Ascending aorta (tissue), 2 donors: ENCODE measurements around the gene ATAD3A. TPM values are rescaled to one million over a fixed set of nuclear protein-coding genes. Genes with fewer than 3 reads are reported as not detected.

Experiments used
- DNase-seq, 2 donors: peaks; one replicate each; pipeline ENCODE4 v3.0.0-alpha.2; 2019; ENCODE audit warnings: low spot score in 2 of 2
- H3K27ac ChIP-seq, 2 donors: fragments of 200-600 bp; sonication (generic); one replicate each; pipeline ENCODE4 v1.5.1; 2016 to 2017; ENCODE audit warnings: mild to moderate bottlenecking in 1 of 2
- H3K27me3 ChIP-seq: fragments of 200-600 bp; sonication (generic); one replicate; pipeline ENCODE4 v1.5.1; 2017
- H3K36me3 ChIP-seq, 2 donors: fragments of 200-600 bp; sonication (generic); one replicate each; pipeline ENCODE4 v1.5.1; 2016
- H3K4me1 ChIP-seq, 2 donors: fragments of 200-600 bp; sonication (generic); one replicate each; pipeline ENCODE4 v1.5.1; 2016 to 2017; ENCODE audit warnings: mild to moderate bottlenecking in 1 of 2
- H3K4me3 ChIP-seq, 2 donors: fragments of 200-600 bp; sonication (generic); one replicate each; pipeline ENCODE4 v1.5.1; 2016 to 2017; ENCODE audit warnings: mild to moderate bottlenecking in 1 of 2
- H3K9me3 ChIP-seq, 2 donors: fragments of 200-600 bp; sonication (generic); one replicate each; pipeline ENCODE4 v1.5.1; 2016
- CTCF ChIP-seq, 3 experiments: fragments of 200-600 bp in 2 of 3; fragments of 450-650 bp in 1 of 3; sonication (generic) in 2 of 3; IDR thresholded peaks; one replicate each; pipeline ENCODE4 v1.5.1; 2016 to 2019; ENCODE audit warnings: antibody characterized with exemption in 3 of 3, mild to moderate bottlenecking in 1 of 3, moderate library complexity in 1 of 3
- intact Hi-C: fragments of 100-400 bp; cut with DNase I; formaldehyde crosslinking; loops from one replicate; pipeline ENCODE4 v1.15.1; 2023
- total RNA-seq: library from RNA; depleted of rRNA; stranded (reverse); fragments of >200 nt; gene quantifications from one replicate; pipeline ENCODE4 v1.1.0, GENCODE V29; 2016

Gene ATAD3A
- total RNA-seq, 1 donor from 2014 or later = 46.3 TPM

DNA sequence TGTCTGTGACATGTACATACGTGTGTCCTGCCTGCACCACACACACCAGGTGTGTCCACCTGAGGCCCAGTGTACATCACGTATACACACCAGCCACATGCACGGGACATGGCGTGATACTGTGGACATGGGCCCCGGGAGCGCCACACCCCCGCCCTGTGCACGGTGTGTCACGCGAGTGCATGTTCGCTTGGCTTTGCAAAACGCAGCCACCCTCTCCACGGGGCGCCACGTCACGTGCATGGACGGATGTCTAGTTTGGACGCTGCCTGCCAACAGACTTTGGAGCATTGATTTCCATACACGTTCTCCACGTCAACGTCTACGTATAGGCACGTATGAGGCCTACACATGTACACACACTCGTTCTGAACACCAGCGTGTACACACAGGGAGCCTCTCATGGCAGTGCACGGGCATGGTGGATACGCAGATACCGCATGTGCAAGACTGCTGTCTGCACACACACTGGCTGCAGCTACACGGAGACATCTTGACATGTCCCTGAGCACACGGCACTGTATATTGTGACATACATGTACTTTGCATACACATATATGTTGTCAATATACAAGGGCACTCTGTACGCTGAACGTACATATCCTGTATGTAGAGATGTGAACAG, 25.8 kb downstream of the ATAD3A start:
- Histone ChIP-seq H3K36me3 (peaks cover 3 to 13% of the 10 kb centered on the region in 2 donors), H3K4me1 (peaks cover 3 to 14% of the 10 kb centered on the region in 2 donors), H3K27me3 (no peaks in the 10 kb centered on the region), H3K9me3 (no peaks in the 10 kb centered on the region), H3K27ac (no peak overlapping the region), H3K4me3 (no peak overlapping the region)
- DNase-seq = no peak
- no peak for TF ChIP-seq CTCF (IDR thresholded peaks at IDR 0.05)
- intact Hi-C loops = no loop called here

DNA sequence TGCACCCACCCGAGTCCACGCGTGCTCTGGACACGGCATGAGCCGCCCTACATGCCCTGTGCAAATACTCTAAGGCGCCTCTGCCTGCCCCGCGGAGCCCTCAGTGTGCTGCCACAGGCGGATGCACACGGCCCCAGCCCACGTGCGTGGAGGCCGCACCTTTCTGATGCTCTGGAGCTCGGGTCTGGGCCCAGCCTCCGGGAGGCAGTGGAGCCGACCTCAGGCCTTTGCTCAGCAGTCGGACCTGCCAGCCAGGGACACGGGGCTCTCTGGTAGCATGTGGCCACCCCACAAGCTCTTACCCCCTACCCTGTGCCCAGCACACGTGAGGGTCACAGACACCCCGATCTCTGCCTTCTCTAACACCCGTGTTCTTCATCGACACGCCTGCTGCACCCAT, 26.4 kb downstream of the ATAD3A start:
- DNase-seq = no peak
- Histone ChIP-seq H3K27ac (no peak overlapping the region), H3K4me1 (peaks cover 3 to 14% of the 10 kb centered on the region in 2 donors), H3K36me3 (peaks cover 3 to 17% of the 10 kb centered on the region in 2 donors), H3K27me3 (no peaks in the 10 kb centered on the region), H3K4me3 (no peak overlapping the region), H3K9me3 (no peaks in the 10 kb centered on the region)
- intact Hi-C loops = no loop called here
- no peak for TF ChIP-seq CTCF (IDR thresholded peaks at IDR 0.05)

DNA sequence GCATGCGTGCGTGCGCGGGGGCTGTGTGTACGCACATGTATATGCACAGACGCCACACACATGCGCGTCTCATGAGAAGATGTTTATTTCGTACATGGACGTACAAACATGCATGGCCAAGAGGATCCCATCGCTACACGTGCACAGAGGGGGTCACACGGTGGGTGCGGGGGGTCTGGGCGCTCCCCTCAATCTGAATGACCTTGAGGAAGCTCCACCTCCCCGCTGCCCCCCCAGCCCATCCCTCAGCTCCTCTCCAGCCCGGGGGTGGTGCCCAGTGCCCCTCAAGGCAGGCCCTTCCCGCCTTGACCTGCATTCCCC, 27.0 kb downstream of the ATAD3A start:
- peak overlapping the region in 1 of 2 donors; percentile 77 for H3K27ac ChIP-seq
- no peak for DNase-seq
- TF ChIP-seq CTCF (IDR thresholded peaks at IDR 0.05) = no peak
- no peaks in the 10 kb centered on the region for H3K27me3 ChIP-seq
- H3K36me3 ChIP-seq = peaks cover 3 to 17% of the 10 kb centered on the region in 2 donors
- peaks cover 3 to 14% of the 10 kb centered on the region in 2 donors for H3K4me1 ChIP-seq
- peak overlapping the region in 1 of 2 donors; percentile 91 for H3K4me3 ChIP-seq
- intact Hi-C loops = no loop called here
- H3K9me3 ChIP-seq = no peaks in the 10 kb centered on the region

DNA sequence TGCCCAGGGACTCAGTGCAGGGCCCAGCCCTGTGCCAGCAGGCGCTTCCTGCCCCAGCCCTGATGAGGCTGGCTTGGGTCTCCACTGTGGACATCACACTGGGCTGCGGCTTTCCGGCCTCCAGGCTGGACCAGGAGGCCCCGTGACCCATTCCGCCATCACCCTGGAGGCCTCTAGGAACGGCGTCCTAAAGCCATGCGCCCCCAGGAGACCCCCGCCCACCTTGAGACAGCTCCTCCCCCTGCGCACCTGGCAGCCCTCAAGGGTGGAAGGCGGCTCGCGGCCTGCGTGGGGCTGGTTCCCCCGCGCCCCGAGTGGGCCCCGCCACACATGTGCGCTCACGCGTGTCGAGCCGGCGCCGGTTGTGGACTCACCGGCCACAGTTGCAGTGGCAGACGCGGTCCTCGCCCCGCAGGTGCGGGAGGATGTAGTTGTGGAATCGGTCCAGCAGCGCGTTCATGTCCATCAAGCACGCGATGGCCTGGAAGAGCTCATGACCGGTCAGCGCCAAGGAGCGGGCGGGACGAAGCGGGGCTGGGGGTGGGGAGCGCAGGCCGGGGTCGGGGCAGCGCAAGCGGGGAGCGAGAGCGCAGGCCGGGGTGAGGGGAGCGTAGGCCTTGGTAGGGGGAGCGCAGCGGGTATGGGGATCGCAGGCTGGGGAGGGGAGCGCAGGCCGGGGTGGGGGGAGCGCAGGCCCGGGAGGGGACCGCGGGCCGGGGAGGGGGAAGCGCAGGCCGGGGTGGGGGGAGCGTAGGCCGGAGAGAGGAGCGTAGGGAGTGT, 27.5 kb downstream of the ATAD3A start:
- TF ChIP-seq CTCF (IDR thresholded peaks at IDR 0.05) = no peak
- no peaks in the 10 kb centered on the region for H3K9me3 ChIP-seq
- H3K36me3 ChIP-seq = peaks cover 3 to 17% of the 10 kb centered on the region in 2 donors
- no peaks in the 10 kb centered on the region for H3K27me3 ChIP-seq
- H3K27ac ChIP-seq = peak overlapping the region; percentile 75 to 77
- H3K4me3 ChIP-seq = peak overlapping the region; percentile 87 to 91
- no peak for DNase-seq
- H3K4me1 ChIP-seq = peaks cover 3 to 14% of the 10 kb centered on the region in 2 donors
- intact Hi-C loops = no loop called here

- Histone ChIP-seq H3K27me3 (no peaks in the 10 kb centered on the region), H3K36me3 (peaks cover 3 to 17% of the 10 kb centered on the region in 2 donors), H3K4me1 (peaks cover 3 to 14% of the 10 kb centered on the region in 2 donors), H3K9me3 (no peaks in the 10 kb centered on the region), H3K4me3 (peak within 1 kb of the TSS; percentile 87 to 91), H3K27ac (peak within 1 kb of the TSS; percentile 75 to 77)
- DNase-seq = peak in 1 of 2 donors; percentile 79
- intact Hi-C loops = no loop called here
- no peak for TF ChIP-seq CTCF (IDR thresholded peaks at IDR 0.05)
Measured at GRCh38 chr1:1540090-1540817, 28.3 kb downstream of the ATAD3A start, which contains the start of gene TMEM240. Gene TMEM240 (minus strand): TSS chr1:1540624. CDS start chr1:1540346, 278 bp downstream.
